Hepatocyte (in vitro differentiated cells): ENCODE measurements around the gene LIN9.

Experiments
- EZH2 ChIP-seq: fragments of 200-600 bp; sonication (generic); IDR thresholded peaks from 2 replicates; pipeline ENCODE4 v1.6.1; 2016; ENCODE audit warnings: antibody characterized with exemption, mild to moderate bottlenecking, borderline replicate concordance
- EZH2phosphoT487 ChIP-seq: fragments of 200-600 bp; sonication (generic); IDR thresholded peaks from one replicate; pipeline ENCODE4 v1.6.1; 2018; ENCODE audit warnings: antibody characterized with exemption, mild to moderate bottlenecking, low read depth, moderate library complexity; ENCODE audit not compliant: unreplicated experiment, severe bottlenecking

DNA sequence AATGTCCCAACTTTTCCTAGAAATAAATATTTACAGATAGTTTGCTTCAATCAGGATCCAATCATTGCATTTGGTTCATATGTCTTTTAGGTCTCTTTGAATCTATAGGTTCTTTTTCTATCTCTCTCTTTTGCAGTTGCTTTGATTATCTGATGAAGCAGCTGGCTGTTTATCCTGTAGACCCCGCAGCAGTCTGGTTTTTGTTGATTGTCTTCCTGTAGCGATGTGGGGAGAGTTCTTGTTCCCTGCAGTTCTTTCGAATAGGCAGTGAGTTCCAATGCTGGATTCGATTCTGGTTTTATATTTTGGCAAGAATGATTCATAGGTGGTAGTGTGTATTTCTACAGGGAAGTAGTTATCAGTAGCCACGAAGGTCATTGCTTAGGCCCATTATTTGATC lies 92.9 kb downstream of the LIN9 start:
- TF ChIP-seq EZH2 (no peak), EZH2phosphoT487 (no peak)
